GM21526 (cell line): ENCODE results near the gene EARS2.
"Not testable (repeated sequence)": the region's sequence is repeated elsewhere in the genome, so short reads cannot be mapped to it uniquely, and the experiment has no call there.

ENCODE experiments used
- ATAC-seq: cut with Tn5 transposase; IDR thresholded peaks from one replicate; pipeline ENCODE4 v1.9.1; 2021; ENCODE audit warnings: moderate library complexity; ENCODE audit not compliant: unreplicated experiment, low FRiP score

Gene EARS2

GRCh38 chr16:23556881-23557778 lies at the start of gene EARS2, which contains the start of gene UBFD1:
TSS of gene EARS2 (minus strand) at chr16:23557350. CDS start at chr16:23557343, 7 bp downstream.
TSS of gene UBFD1 (plus strand) at chr16:23557727. CDS start at chr16:23557743, 16 bp downstream.
- ATAC-seq: peak; percentile 81

- ATAC-seq: no peak
Observed at GRCh38 chr16:23597003-23597756, 40.0 kb upstream of the EARS2 start.

- ATAC-seq: peak; percentile 80
Observed at GRCh38 chr16:23595951-23596720, 39.0 kb upstream of the EARS2 start, which contains the start of gene NDUFAB1. TSS of gene NDUFAB1 (minus strand) at chr16:23596316. CDS start at chr16:23596290, 26 bp downstream.

GRCh38 chr16:23595246-23595950 lies 38.2 kb upstream of the EARS2 start:
- ATAC-seq: peak; percentile 5

GRCh38 chr16:23594186-23594585 lies 37.0 kb upstream of the EARS2 start:
- no peak for ATAC-seq

GRCh38 chr16:23590181-23590580 lies 33.0 kb upstream of the EARS2 start:
- ATAC-seq: no peak

- no peak for ATAC-seq
Observed at GRCh38 chr16:23587726-23588125, 30.6 kb upstream of the EARS2 start.

- ATAC-seq: no peak
Observed at GRCh38 chr16:23584186-23585076, 27.3 kb upstream of the EARS2 start.

GRCh38 chr16:23583271-23583670 lies 26.1 kb upstream of the EARS2 start:
- ATAC-seq: not testable (repeated sequence)

- ATAC-seq: no peak
Observed at GRCh38 chr16:23581764-23582163, 24.6 kb upstream of the EARS2 start.

- ATAC-seq: no peak
Observed at GRCh38 chr16:23580391-23580790, 23.2 kb upstream of the EARS2 start.

GRCh38 chr16:23579371-23579770 lies 22.2 kb upstream of the EARS2 start:
- no peak for ATAC-seq

GRCh38 chr16:23578101-23578830 lies 21.1 kb upstream of the EARS2 start:
- no peak for ATAC-seq

- no peak for ATAC-seq
Observed at GRCh38 chr16:23577493-23577892, 20.3 kb upstream of the EARS2 start.

- no peak for ATAC-seq
Observed at GRCh38 chr16:23575834-23576233, 18.7 kb upstream of the EARS2 start.

- ATAC-seq: no peak
Observed at GRCh38 chr16:23573817-23574216, 16.7 kb upstream of the EARS2 start.

- ATAC-seq: no peak
Observed at GRCh38 chr16:23572394-23572793, 15.2 kb upstream of the EARS2 start.

GRCh38 chr16:23571895-23572294 lies 14.7 kb upstream of the EARS2 start:
- no peak for ATAC-seq
